Stimulated activated CD8-positive, alpha-beta memory T cell treated with anti-CD3 and anti-CD28 coated beads, Interleukin-4, amount 100 ng/mL, for 24 hours (primary cell): ENCODE measurements around the gene BOLA1.
"Not testable (repeated sequence)": the region's sequence is repeated elsewhere in the genome, so short reads cannot be mapped to it uniquely, and the experiment has no call there.

Experiments
- DNase-seq: peaks from one replicate; pipeline ENCODE4 v3.0.0-alpha.2; 2020; ENCODE audit warnings: low read depth

The BOLA1 gene

GRCh38 chr1:149931212-149931790, 31.9 kb downstream of the BOLA1 start:
- DNase-seq, result no peak

GRCh38 chr1:149932474-149932873, 33.1 kb downstream of the BOLA1 start:
- DNase-seq, result no peak

GRCh38 chr1:149933208-149933607, 33.8 kb downstream of the BOLA1 start:
- no peak for DNase-seq

- no peak for DNase-seq
Measured at GRCh38 chr1:149934356-149934755, 35.0 kb downstream of the BOLA1 start.

GRCh38 chr1:149936170-149936991, 37.0 kb downstream of the BOLA1 start, which contains the start of gene MTMR11:
Gene MTMR11 (minus strand): TSS chr1:149936879. CDS start chr1:149936647, 232 bp downstream.
- DNase-seq, result no peak

- no peak for DNase-seq
Measured at GRCh38 chr1:149936992-149937705, 37.8 kb downstream of the BOLA1 start.

- no peak for DNase-seq
Measured at GRCh38 chr1:149937759-149938158, 38.4 kb downstream of the BOLA1 start.

GRCh38 chr1:149938668-149939003, 39.3 kb downstream of the BOLA1 start:
- not testable (repeated sequence) for DNase-seq

GRCh38 chr1:149940427-149940826, 41.1 kb downstream of the BOLA1 start:
- no peak for DNase-seq

- DNase-seq, result no peak
Measured at GRCh38 chr1:149942207-149942606, 42.8 kb downstream of the BOLA1 start.

- no peak for DNase-seq
Measured at GRCh38 chr1:149942885-149943284, 43.5 kb downstream of the BOLA1 start.

- no peak for DNase-seq
Measured at GRCh38 chr1:149945206-149945605, 45.8 kb downstream of the BOLA1 start.

GRCh38 chr1:149949911-149950310, 50.5 kb downstream of the BOLA1 start:
- DNase-seq, result no peak
